Measurements from ENCODE around the gene GASK1B.

GASK1B gene

GRCh38 chr4:158147151-158147550 is 25.7 kb downstream of the GASK1B start:
- DNase-seq, result no peak

GRCh38 chr4:158146736-158147135 is 26.1 kb downstream of the GASK1B start:
- peak in 1 of 51 donors; percentile 52 for DNase-seq

GRCh38 chr4:158139086-158139485 is 33.7 kb downstream of the GASK1B start:
- no peak for DNase-seq

- DNase-seq, result no peak
Measured at GRCh38 chr4:158134222-158134621, 38.6 kb downstream of the GASK1B start.

GRCh38 chr4:158133551-158133950 is 39.3 kb downstream of the GASK1B start:
- no peak for DNase-seq

GRCh38 chr4:158131027-158131426 is 41.8 kb downstream of the GASK1B start:
- DNase-seq, result no peak

GRCh38 chr4:158130204-158130603 is 42.6 kb downstream of the GASK1B start:
- no peak for DNase-seq

GRCh38 chr4:158129694-158130093 is 43.1 kb downstream of the GASK1B start:
- no peak for DNase-seq

GRCh38 chr4:158128540-158128939 is 44.3 kb downstream of the GASK1B start:
- no peak for DNase-seq

GRCh38 chr4:158125310-158125709 is 47.5 kb downstream of the GASK1B start:
- DNase-seq, result no peak

Data from hypothalamus (tissue), 51 donors.